Naive thymus-derived CD8-positive, alpha-beta T cell (primary cell): ENCODE results near the gene KIF3A. TPM values are rescaled to one million over a fixed set of nuclear protein-coding genes. Genes with fewer than 3 reads are reported as not detected.
A peak's percentile ranks its signal among the peaks of the same experiment; 100 is the strongest.

Experiments used
- ATAC-seq, 2 donors: fragments of 150-1000 bp; cut with Tn5 transposase in 1 of 2; sonication (Bioruptor Pico), chemical (Tn5 transposase) in 1 of 2; 1 replicate in 1 of 2; 2 replicates in 1 of 2; pipeline ENCODE4 v1.10.0; 2021; ENCODE audit warnings: mild to moderate bottlenecking in 2 of 2, moderate library complexity in 2 of 2
- POLR2A ChIA-PET: fragments of 350-600 bp; sonication (Branson Sonifier 250); formaldehyde crosslinking; loops from one replicate; lab custom pipeline; 2021; ENCODE audit warnings: antibody characterized with exemption; lab: Charles Lee
- DNase-seq, 10 donors: peaks; one replicate each; pipeline versions ENCODE4 v3.0.0 to v3.0.0-alpha.2; 2020 to 2022
- H3K27ac Mint-ChIP-seq, 10 donors: one replicate each; pipeline ENCODE4 v1.8.0; 2020 to 2022; ENCODE audit warnings: mild to moderate bottlenecking in 10 of 10, mixed read lengths in 10 of 10, moderate library complexity in 4 of 10, inconsistent platforms in 1 of 10
- H3K27me3 Mint-ChIP-seq, 5 donors: one replicate each; pipeline ENCODE4 v1.8.0; 2021 to 2022; ENCODE audit warnings: mixed read lengths in 5 of 5
- H3K36me3 Mint-ChIP-seq, 3 donors: one replicate each; pipeline ENCODE4 v1.8.0; 2020 to 2022; ENCODE audit warnings: mixed read lengths in 3 of 3, mild to moderate bottlenecking in 2 of 3, inconsistent platforms in 1 of 3
- H3K4me1 Mint-ChIP-seq, 4 donors: one replicate each; pipeline ENCODE4 v1.8.0; 2021 to 2022; ENCODE audit warnings: mixed read lengths in 4 of 4
- H3K4me3 Mint-ChIP-seq, 10 donors: one replicate each; pipeline ENCODE4 v1.8.0; 2020 to 2022; ENCODE audit warnings: mild to moderate bottlenecking in 10 of 10, mixed read lengths in 10 of 10, moderate library complexity in 6 of 10, inconsistent platforms in 1 of 10
- H3K9me3 Mint-ChIP-seq, 9 donors: one replicate each; pipeline ENCODE4 v1.8.0; 2020 to 2022; ENCODE audit warnings: mixed read lengths in 9 of 9, mild to moderate bottlenecking in 3 of 9, inconsistent platforms in 1 of 9, moderate library complexity in 1 of 9
- polyA plus RNA-seq, 3 donors: library from polyadenylated mRNA; unstranded; fragments of 300-500 nt; fragmentation: Illumina TruSeq; gene quantifications; one replicate each; pipeline ENCODE4 v1.2.3, GENCODE V29; 2021
- total RNA-seq, 8 experiments: library from RNA in 2 of 8; stranded (reverse) in 2 of 8; gene quantifications; one replicate each; pipeline ENCODE4 v1.2.3 and lab custom pipeline; 2021 to 2026

KIF3A gene
- total and polyA plus RNA-seq, 5 experiments from 2014 or later = 8.5 to 16.9 (median 13.5) TPM

DNA sequence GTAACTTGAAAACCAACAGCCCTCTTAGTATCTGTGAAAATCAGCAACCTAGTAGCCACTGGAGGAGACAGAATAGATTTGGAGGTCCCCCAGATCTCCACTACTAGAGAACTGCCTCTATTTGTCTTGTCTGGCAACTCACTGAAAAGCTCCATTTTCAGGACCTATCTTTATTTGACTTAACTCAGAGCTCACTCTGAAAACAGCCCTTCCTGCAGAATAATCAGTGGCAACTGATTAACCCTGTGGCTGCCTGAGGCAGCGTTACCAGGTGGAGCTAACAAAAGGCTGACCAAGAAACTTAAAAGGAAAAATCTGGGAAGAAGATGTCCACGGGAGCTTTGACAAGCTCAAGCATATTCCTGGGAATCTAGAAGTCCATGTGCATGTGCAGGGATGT, 89.9 kb downstream of the KIF3A start:
- Mint-ChIP-seq H3K36me3 (peaks cover 9 to 17% (median 12%) of the 10 kb centered on the region in 3 donors), H3K4me1 (peaks cover 0 to 6% (median 0%) of the 10 kb centered on the region in 4 donors), H3K27ac (no peak overlapping the region), H3K4me3 (no peak overlapping the region), H3K9me3 (peaks cover 8 to 40% (median 17%) of the 10 kb centered on the region in 9 donors), H3K27me3 (peaks cover 0 to 7% (median 0%) of the 10 kb centered on the region in 5 donors)
- ATAC-seq (no peak), DNase-seq (no peak)
- POLR2A ChIA-PET = no interaction called here

DNA sequence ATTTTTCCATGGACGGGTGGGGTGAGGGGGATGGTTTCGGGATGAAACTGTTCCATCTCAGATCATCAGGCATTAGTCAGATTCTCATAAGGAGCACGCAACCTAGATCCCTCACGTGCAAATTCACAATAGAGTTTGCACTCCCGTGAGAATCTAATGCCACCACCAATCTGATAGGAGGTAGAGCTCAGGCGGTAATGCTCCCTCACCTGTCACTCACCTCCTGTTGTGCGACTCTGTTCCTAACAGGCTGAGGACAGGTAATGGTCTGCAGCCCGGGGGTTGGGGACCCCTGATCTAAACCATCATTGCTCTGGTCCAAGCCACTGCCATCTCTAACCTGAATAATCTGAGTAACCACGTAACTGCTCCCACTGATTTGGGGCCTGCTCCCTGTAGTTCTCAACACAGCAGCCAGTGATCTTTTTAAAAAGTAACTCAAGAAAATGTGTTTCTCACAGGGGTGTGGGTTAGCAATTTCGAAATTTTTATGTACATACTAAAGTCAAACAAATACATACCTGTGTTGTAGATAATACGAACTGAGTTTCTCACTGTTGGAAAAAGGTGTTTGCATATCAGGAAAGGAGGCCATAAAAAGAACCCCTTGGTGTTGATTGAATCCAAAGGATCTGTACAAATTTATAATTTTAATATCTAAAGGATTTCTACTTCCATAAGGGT, 90.6 kb downstream of the KIF3A start:
- peaks cover 0 to 6% (median 0%) of the 10 kb centered on the region in 4 donors for H3K4me1 Mint-ChIP-seq
- H3K27ac Mint-ChIP-seq = no peak overlapping the region
- peaks cover 0 to 3% (median 0%) of the 10 kb centered on the region in 5 donors for H3K27me3 Mint-ChIP-seq
- peaks cover 12 to 19% (median 15%) of the 10 kb centered on the region in 3 donors for H3K36me3 Mint-ChIP-seq
- POLR2A ChIA-PET = no interaction called here
- H3K9me3 Mint-ChIP-seq = peaks cover 4 to 40% (median 14%) of the 10 kb centered on the region in 9 donors
- DNase-seq = no peak
- H3K4me3 Mint-ChIP-seq = no peak overlapping the region
- no peak for ATAC-seq

DNA sequence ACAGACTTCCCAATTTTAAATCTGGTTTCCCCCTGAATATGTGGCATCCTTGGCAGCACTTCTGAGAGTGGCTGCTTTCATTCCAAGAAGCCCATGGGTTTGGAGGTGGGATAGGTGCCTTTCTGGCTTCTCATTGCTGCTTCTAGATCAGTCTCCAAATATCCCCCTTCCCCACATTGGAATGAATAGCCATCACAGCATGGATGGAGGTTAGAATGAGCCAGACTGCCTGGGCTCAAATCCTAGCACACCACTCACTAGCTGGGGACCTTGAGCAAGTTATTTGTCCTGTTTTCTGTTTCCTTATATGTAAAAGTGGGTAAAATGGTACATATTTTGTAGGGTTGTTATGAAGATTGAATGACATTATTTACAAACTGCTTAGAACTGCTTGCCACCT, 93.2 kb downstream of the KIF3A start:
- Mint-ChIP-seq H3K27me3 (no peaks in the 10 kb centered on the region), H3K9me3 (peaks cover 2 to 21% (median 14%) of the 10 kb centered on the region in 9 donors), H3K4me1 (peaks cover 0 to 6% (median 2%) of the 10 kb centered on the region in 4 donors), H3K36me3 (peaks cover 11 to 42% (median 20%) of the 10 kb centered on the region in 3 donors), H3K4me3 (no peak overlapping the region), H3K27ac (peak overlapping the region in 1 of 10 donors; percentile 8)
- ATAC-seq = no peak
- POLR2A ChIA-PET = no interaction called here
- no peak for DNase-seq

Other genes with a start within 250 kb of the KIF3A start
- gene IRF1, start 246.8 kb downstream of the KIF3A start, total RNA-seq = 100 to 1,000 TPM; 116 to 127 TPM
- 100 to 1,000 TPM; 108 to 218 (median 141) TPM for gene IRF1, start 246.8 kb downstream of the KIF3A start, polyA plus RNA-seq
- gene IL5, start 194.0 kb downstream of the KIF3A start, total RNA-seq = not detected
- gene IL5, start 194.0 kb downstream of the KIF3A start, polyA plus RNA-seq = not detected
- gene RAD50, start 180.6 kb downstream of the KIF3A start, total RNA-seq = 10 to 100 TPM; 34.2 to 36.1 TPM
- 10 to 100 TPM; 12.0 to 30.2 (median 20.0) TPM for gene RAD50, start 180.6 kb downstream of the KIF3A start, polyA plus RNA-seq
- gene IL13, start 79.4 kb downstream of the KIF3A start, total RNA-seq = under 1 TPM in 1 of 2 experiments, not detected in 1; 0.31 TPM
- not detected for gene IL13, start 79.4 kb downstream of the KIF3A start, polyA plus RNA-seq
- not detected for gene IL4, start 63.6 kb downstream of the KIF3A start, total RNA-seq
- not detected for gene IL4, start 63.6 kb downstream of the KIF3A start, polyA plus RNA-seq
- gene CCNI2, start 9.9 kb upstream of the KIF3A start, total RNA-seq = 10 to 100 TPM in 1 of 2 experiments, 1 to 10 TPM in 1; 10.0 to 10.2 TPM
- 1 to 10 TPM; 1.1 to 2.8 (median 1.7) TPM for gene CCNI2, start 9.9 kb upstream of the KIF3A start, polyA plus RNA-seq
- gene SEPTIN8, start 39.7 kb upstream of the KIF3A start, total RNA-seq = 1 to 10 TPM; 5.8 to 6.6 TPM
- 1 to 10 TPM in 2 of 3 donors, under 1 TPM in 1; 0.82 to 1.2 (median 1.1) TPM for gene SEPTIN8, start 39.7 kb upstream of the KIF3A start, polyA plus RNA-seq
- not detected for gene SOWAHA, start 75.8 kb upstream of the KIF3A start, total RNA-seq
- gene SOWAHA, start 75.8 kb upstream of the KIF3A start, polyA plus RNA-seq = not detected
- gene SHROOM1, start 93.1 kb upstream of the KIF3A start, total RNA-seq = not detected
- not detected for gene SHROOM1, start 93.1 kb upstream of the KIF3A start, polyA plus RNA-seq
- gene GDF9, start 128.9 kb upstream of the KIF3A start, total RNA-seq = 1 to 10 TPM; 1.2 to 1.7 TPM
- gene GDF9, start 128.9 kb upstream of the KIF3A start, polyA plus RNA-seq = under 1 TPM in 2 of 3 donors, not detected in 1; 0.30 to 0.45 TPM
- 100 to 1,000 TPM; 101 to 114 TPM for gene UQCRQ, start 129.1 kb upstream of the KIF3A start, total RNA-seq
- 100 to 1,000 TPM; 594 to 702 (median 638) TPM for gene UQCRQ, start 129.1 kb upstream of the KIF3A start, polyA plus RNA-seq
- gene LEAP2, start 136.1 kb upstream of the KIF3A start, total RNA-seq = 1 to 10 TPM; 4.7 to 6.8 TPM
- gene LEAP2, start 136.1 kb upstream of the KIF3A start, polyA plus RNA-seq = 1 to 10 TPM in 1 of 3 donors, under 1 TPM in 2; 0.64 to 2.1 (median 0.77) TPM
- gene AFF4, start 226.1 kb upstream of the KIF3A start, total RNA-seq = 10 to 100 TPM; 70.3 to 74.4 TPM
- 10 to 100 TPM; 16.5 to 20.9 (median 17.7) TPM for gene AFF4, start 226.1 kb upstream of the KIF3A start, polyA plus RNA-seq